Stimulated activated CD4-positive, alpha-beta T cell treated with anti-CD3 and anti-CD28 coated beads, Interleukin-15, amount 100 ng/mL, for 1 hour (primary cell): ENCODE measurements around the gene LYST.
"Not testable (repeated sequence)": the region's sequence is repeated elsewhere in the genome, so short reads cannot be mapped to it uniquely, and the experiment has no call there.

Experiments used
- DNase-seq, 2 donors: peaks; one replicate each; pipeline ENCODE4 v3.0.0-alpha.2; 2020; ENCODE audit warnings: low read depth in 1 of 2, low spot score in 1 of 2

Gene LYST

GRCh38 chr1:235866205-235866912 is at the start of gene LYST:
Gene LYST, minus strand, starts transcription at chr1:235866906. Its CDS starts 36,489 bp downstream, at chr1:235830417.
- DNase-seq, result peak in 1 of 2 donors; percentile 21

DNA sequence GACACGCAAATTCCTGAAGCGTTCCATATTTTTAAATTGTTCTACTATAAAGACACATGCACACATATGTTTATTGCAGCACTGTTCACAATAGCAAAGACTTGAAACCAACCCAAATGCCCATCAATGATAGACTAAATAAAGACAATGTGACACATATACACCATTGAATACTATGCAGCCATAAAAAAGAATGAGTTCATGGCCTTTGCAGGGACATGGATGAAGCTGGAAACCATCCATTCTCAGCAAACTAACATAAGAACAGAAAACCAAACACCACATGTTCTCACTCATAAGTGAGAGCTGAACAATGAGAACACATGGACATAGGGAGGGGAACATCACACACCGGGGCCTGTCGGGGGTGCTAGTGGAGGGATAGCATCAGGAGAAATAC is 48.8 kb upstream of the LYST start:
- DNase-seq, result not testable (repeated sequence)

DNA sequence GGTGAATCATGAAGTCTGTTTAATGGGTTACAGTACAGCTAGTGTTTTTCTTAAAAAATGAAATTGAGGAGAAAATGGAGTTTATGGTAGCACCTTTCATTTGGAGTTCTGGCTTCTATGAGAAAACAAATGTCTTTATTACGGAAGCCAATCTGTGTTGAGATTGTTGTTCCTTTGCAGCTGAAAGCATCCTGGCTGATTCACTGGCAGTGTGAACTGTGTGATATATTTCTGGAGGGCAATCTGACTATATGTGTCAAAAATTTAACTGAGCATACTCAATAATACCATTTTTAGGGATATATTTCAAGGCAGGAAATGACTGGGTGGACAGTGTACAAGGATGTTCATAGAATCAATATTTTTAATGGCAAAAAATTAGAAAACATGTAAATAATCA is 46.6 kb upstream of the LYST start:
- no peak for DNase-seq

DNA sequence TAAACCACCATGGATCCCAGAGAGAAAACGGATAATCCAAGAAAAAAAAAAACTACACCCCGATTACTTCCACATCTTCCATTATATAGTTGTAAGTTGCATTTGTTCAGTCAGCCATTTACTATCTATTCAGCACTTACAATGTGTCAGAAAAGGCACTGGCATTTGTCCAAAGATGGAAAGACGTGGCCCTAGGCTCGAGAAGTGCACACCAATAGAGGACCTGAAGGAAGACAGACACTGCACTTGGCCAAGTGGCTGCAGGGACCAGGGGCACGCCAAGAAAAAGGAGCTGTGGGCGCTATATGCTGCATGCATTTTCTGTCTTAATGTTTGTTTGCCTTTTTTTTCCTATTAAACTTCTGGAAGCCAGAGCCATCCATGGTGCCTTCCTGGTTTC is 45.2 kb upstream of the LYST start:
- DNase-seq, result no peak

- DNase-seq, result no peak
Observed at GRCh38 chr1:235911300-235911662, 44.6 kb upstream of the LYST start.

- no peak for DNase-seq
Observed at GRCh38 chr1:235910357-235911299, 43.9 kb upstream of the LYST start.

DNA sequence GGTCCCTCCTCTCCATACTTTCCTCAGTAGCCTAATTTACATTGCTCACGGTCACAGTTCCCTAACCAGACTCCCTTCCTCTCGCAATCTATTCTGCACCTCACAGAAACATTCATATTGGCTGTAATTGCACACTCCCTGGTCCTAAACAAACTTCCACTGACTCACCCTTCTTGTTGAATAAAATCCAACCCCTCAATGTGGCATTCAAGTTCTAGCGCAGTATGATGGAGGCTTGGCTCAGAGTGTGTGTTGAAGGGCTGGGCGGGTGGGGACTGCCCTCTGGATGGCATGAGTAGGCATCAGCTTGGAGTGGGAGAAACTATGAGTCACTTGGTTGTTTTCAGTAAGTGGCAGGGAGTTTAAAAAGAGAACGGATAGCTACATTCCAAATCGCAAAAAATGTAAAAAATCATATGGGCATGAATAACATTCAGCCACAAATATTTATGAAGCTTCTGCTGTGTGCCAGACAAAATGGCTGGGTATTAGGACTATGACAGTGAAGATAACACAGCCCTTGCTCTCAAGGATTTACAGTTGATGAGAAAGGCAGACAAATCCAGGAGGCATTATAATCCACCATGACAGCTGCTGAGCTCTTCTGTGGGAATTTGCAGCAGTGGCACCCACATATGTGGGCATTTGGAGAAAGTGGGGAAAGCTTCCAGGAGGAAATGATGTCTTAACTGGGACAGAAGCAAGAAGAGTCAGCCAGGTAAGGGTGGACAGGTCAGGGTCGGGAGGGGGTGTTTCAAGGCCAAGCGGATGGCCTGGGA is 42.2 kb upstream of the LYST start:
- no peak for DNase-seq

GRCh38 chr1:235907897-235908240 is 41.2 kb upstream of the LYST start:
- DNase-seq, result no peak

- no peak for DNase-seq
Observed at GRCh38 chr1:235907187-235907896, 40.6 kb upstream of the LYST start.

- DNase-seq, result no peak
Observed at GRCh38 chr1:235906436-235906835, 39.7 kb upstream of the LYST start.

DNA sequence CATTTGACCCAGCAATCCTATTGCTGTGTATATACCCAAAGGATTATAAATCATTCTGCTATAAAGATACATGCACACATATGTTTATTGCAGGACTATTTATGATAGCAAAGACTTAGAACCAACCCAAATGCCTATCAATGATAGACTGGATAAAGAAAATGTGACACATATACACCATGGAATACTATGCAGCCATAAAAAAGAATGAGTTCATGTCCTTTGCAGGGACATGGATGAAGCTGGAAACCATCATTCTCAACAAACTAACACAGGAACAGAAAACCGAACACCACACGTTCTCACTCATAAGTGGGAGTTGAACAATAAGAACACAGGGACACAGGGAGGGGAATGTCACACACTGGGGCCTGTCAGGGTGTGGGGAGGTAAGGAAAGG is 37.1 kb upstream of the LYST start:
- not testable (repeated sequence) for DNase-seq

DNA sequence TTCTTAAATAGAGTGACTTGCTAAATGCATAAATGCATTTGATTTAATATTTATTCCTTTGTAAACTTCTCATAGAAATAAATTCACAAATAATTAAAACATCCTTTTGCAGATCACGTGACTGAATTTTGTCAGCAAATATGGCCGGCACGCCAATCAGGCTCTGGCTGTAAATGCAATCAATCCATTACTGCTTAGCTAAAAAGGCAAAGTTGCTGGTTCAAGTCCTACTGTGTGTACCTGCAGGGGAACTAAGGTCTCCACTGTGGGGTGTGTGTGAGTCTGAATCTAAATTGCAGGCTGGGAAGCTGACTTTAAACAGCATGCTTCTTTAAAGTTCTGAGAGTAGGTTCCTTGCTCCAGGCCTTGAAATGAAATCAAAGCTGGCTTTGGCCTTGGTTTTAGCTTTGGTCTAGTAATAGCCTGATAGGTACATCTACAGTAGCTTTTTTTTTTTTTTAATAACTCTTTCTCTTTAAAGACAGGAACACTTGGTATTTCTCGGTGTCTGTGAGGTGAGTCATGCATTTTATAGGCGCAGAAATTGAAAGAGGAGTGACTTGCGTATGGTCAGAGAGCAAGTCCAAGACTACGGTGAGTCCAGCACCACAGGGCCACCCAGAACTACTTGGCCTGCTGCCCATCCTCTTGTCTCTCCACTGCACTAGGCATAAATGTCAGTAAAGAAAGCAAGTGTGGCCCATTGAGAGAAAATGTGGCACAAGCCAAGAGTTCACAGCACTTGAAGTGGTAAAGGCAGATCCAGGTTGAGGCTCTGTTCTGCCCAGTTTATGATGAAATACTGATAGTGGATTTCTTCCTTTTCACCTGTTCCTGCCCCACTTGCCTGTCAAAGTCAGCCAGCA is 36.2 kb upstream of the LYST start:
- DNase-seq, result no peak

DNA sequence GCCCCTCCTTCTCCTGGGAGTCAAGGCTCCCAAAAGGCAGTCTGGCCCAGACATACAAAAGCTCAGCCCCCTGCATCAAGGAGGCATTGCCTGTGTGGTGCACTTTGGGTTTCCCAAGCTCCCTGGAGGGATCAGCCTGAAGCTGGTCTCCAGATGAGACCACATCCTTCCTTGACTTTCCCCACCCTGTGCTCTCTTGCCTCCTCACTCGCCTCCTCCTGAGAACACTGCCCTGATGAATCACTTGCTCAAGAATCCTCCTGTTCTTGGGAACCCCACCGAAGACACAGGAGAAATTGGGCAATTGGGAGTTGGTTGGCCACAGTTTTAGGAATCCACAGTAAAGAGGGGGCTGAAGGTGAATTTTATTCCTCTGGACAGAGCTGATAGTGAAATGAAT is 34.8 kb upstream of the LYST start:
- no peak for DNase-seq

DNA sequence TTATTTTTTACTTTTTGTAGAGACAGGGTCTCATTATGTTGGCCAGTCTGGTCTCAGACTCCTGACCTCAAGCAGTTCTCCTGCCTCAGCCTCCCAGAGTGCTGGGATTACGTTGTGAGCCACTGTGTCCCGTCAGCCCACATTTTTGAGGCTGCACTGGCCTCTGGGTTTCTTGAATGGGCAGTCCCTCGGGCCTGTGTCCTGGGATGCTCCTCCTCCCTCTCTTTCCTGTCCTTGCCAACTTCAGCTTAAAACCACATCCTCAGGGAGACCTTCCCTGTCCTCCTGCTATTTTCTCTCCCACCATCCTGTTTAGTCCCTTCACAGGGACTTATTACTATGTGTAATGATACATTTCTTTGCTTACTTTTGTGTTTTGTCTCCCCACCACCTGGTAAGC is 31.4 kb upstream of the LYST start:
- no peak for DNase-seq

DNA sequence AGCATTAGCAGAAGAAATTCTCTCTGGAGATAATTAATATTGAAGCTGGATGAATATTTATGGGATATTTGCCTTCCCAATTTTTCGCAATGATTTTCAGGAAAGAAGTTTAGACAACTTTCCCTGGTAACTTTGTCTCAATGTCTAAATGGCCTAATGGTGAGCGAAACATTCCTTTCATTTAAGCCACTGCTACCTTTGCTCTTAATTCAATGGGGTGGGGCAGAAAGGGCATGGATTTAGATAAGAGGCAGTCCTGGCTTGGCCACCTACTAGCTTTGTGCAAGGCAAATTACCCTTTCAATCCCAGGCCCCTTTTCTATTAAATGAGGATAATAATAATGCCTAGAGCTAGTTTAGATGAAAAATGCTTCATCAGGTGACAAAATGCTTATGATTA is 27.1 kb upstream of the LYST start:
- no peak for DNase-seq

GRCh38 chr1:235892734-235893413 is 26.2 kb upstream of the LYST start:
- DNase-seq, result no peak

DNA sequence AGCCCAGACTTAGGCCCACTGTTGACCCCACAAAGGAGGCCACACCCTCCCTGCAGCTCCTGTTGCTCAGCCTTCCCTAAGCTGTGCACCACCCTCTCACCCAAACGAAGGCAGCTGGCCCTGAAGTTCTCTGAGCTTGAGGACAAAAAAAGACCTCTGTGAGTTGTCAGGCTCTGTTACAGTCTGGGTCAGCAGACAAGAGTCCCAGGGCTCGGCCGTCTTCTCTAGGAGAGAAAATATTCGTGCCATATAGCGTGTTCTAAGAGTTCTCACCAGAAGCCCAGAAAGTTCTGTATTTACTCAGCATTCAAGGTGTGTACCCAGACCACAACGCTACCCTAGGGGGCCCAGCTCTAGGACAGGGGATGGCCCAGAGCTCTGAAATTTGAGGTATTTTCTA is 25.5 kb upstream of the LYST start:
- DNase-seq, result no peak

GRCh38 chr1:235888119-235888643 is 21.5 kb upstream of the LYST start:
- DNase-seq, result peak; percentile 12 to 19

- DNase-seq, result no peak
Observed at GRCh38 chr1:235887676-235888075, 21.0 kb upstream of the LYST start.
